Endodermal cell (in vitro differentiated cells): ENCODE measurements around the gene ROCK2. TPM values are rescaled to one million over a fixed set of nuclear protein-coding genes. Genes with fewer than 3 reads are reported as not detected.

Experiments
- DNase-seq: peaks from one replicate; pipeline ENCODE4 v3.0.0-alpha.2; 2017
- H3K27ac ChIP-seq: 2 replicates; pipeline ENCODE4 v1.5.1; 2013; ENCODE audit warnings: mild to moderate bottlenecking, low read depth, low read length, moderate library complexity
- H3K27me3 ChIP-seq: 2 replicates; pipeline ENCODE4 v1.6.1; 2013; ENCODE audit warnings: mild to moderate bottlenecking, low read length, moderate library complexity; ENCODE audit not compliant: insufficient read depth, control insufficient read depth, poor library complexity, severe bottlenecking
- H3K36me3 ChIP-seq: 2 replicates; pipeline ENCODE4 v1.7.0; 2013; ENCODE audit warnings: mild to moderate bottlenecking, low read length, moderate library complexity; ENCODE audit not compliant: control insufficient read depth, insufficient read depth
- H3K4me1 ChIP-seq: one replicate; pipeline ENCODE4 v1.7.0; 2013; ENCODE audit warnings: low read length; ENCODE audit not compliant: control insufficient read depth, insufficient read depth
- H3K4me3 ChIP-seq: 2 replicates; pipeline ENCODE4 v1.5.1; 2013; ENCODE audit warnings: mild to moderate bottlenecking, low read length, moderate library complexity
- H3K9ac ChIP-seq: 2 replicates; pipeline ENCODE4 v1.6.1; 2013; ENCODE audit warnings: mild to moderate bottlenecking, low read length, moderate library complexity; ENCODE audit not compliant: poor library complexity, severe bottlenecking; ENCODE audit errors: extremely low read depth
- H3K9me3 ChIP-seq: 2 replicates; pipeline ENCODE4 v1.6.1; 2013; ENCODE audit warnings: mild to moderate bottlenecking, low read length, moderate library complexity; ENCODE audit not compliant: control insufficient read depth
- H3K27ac Mint-ChIP-seq: 2 replicates; pipeline ENCODE4 v1.8.0; 2020; ENCODE audit warnings: mixed read lengths
- H3K27me3 Mint-ChIP-seq: 2 replicates; pipeline ENCODE4 v1.8.0; 2021; ENCODE audit warnings: mild to moderate bottlenecking, mixed read lengths; ENCODE audit not compliant: insufficient read depth
- H3K36me3 Mint-ChIP-seq: 2 replicates; pipeline ENCODE4 v1.8.0; 2020; ENCODE audit warnings: low read depth, mixed read lengths
- H3K4me1 Mint-ChIP-seq: 2 replicates; pipeline ENCODE4 v1.8.0; 2020; ENCODE audit warnings: mixed read lengths
- H3K4me3 Mint-ChIP-seq: 2 replicates; pipeline ENCODE4 v1.8.0; 2020; ENCODE audit warnings: mild to moderate bottlenecking, moderate library complexity, mixed read lengths
- H3K9me3 Mint-ChIP-seq: 2 replicates; pipeline ENCODE4 v1.8.0; 2020; ENCODE audit warnings: mild to moderate bottlenecking, mixed read lengths
- CTCF ChIP-seq: fragments of 200-600 bp; sonication (generic); conservative IDR thresholded peaks from 2 replicates; pipeline ENCODE4 v1.5.0; 2021; ENCODE audit warnings: antibody characterized with exemption, mild to moderate bottlenecking
- WGBS, 2 experiments: methylation state at CpG; one replicate each; pipeline versions ENCODE4 v1.1.5 to v1.1.7; 2013; ENCODE audit warnings: missing lambda C conversion rate in 2 of 2, mixed read lengths in 1 of 2; ENCODE audit not compliant: insufficient coverage in 1 of 2, insufficient read length in 1 of 2; 5-methylcytosine and 5-hydroxymethylcytosine counted together
- total RNA-seq, 2 donors: library from RNA; stranded (reverse); fragmentation: NEBNext Ultra II Directional in 1 of 2; extraction: Animal tissue kit (Norgen Biotek cat#: 25700) in 1 of 2; gene quantifications; 2 replicates in 1 of 2; 3 replicates in 1 of 2; pipeline ENCODE4 v1.2.1, GENCODE V29; 2021

ROCK2 gene
- total RNA-seq, 2 donors from 2014 or later: 27.2 to 32.6 TPM

DNA sequence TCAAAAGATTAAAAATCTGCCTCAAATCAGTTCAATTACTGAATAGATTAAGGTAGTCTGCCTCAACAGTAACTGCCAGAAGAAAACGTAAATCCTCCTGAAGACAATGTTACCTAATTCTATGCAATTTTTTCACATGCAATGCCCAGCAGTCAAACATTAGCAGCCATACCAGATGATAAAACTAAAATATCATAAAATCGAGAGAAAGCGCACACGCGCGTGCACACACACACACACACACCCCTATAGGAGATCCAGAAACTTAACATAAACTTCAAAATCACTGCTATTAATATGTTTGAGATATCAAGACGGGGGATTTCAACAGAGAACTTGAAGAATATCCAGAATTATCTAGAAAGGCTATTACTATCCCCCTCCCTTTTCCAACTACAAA, 32.9 kb downstream of the ROCK2 start:
- Histone ChIP-seq H3K27ac (no peak overlapping the region), H3K36me3 (no peaks in the 10 kb centered on the region), H3K27me3 (no peaks in the 10 kb centered on the region), H3K4me1 (no peaks in the 10 kb centered on the region), H3K4me3 (no peak overlapping the region), H3K9me3 (no peaks in the 10 kb centered on the region), H3K9ac (no peak overlapping the region)
- no peak overlapping the region for H3K4me3 Mint-ChIP-seq
- no peaks in the 10 kb centered on the region for H3K9me3 Mint-ChIP-seq
- H3K4me1 Mint-ChIP-seq: peaks cover 18% of the 10 kb centered on the region
- no peaks in the 10 kb centered on the region for H3K36me3 Mint-ChIP-seq
- H3K27me3 Mint-ChIP-seq: no peaks in the 10 kb centered on the region
- WGBS, 2 experiments: 82 to 100% methylated on average over 1 to 7 of the region's 7 CpGs
- DNase-seq: no peak
- no peak for TF ChIP-seq CTCF
- H3K27ac Mint-ChIP-seq: no peak overlapping the region

GRCh38 chr2:11310212-11310611, 34.2 kb downstream of the ROCK2 start:
- Histone ChIP-seq H3K27me3 (no peaks in the 10 kb centered on the region), H3K36me3 (no peaks in the 10 kb centered on the region), H3K27ac (no peak overlapping the region), H3K4me3 (no peak overlapping the region), H3K9ac (no peak overlapping the region), H3K4me1 (no peaks in the 10 kb centered on the region), H3K9me3 (no peaks in the 10 kb centered on the region)
- 58 to 100% methylated on average over 1 to 5 of the region's 5 CpGs for WGBS, 2 experiments
- H3K4me3 Mint-ChIP-seq: no peak overlapping the region
- no peak overlapping the region for H3K27ac Mint-ChIP-seq
- no peaks in the 10 kb centered on the region for H3K36me3 Mint-ChIP-seq
- peaks cover 18% of the 10 kb centered on the region for H3K4me1 Mint-ChIP-seq
- no peak for TF ChIP-seq CTCF
- DNase-seq: no peak
- H3K27me3 Mint-ChIP-seq: no peaks in the 10 kb centered on the region
- no peaks in the 10 kb centered on the region for H3K9me3 Mint-ChIP-seq

DNA sequence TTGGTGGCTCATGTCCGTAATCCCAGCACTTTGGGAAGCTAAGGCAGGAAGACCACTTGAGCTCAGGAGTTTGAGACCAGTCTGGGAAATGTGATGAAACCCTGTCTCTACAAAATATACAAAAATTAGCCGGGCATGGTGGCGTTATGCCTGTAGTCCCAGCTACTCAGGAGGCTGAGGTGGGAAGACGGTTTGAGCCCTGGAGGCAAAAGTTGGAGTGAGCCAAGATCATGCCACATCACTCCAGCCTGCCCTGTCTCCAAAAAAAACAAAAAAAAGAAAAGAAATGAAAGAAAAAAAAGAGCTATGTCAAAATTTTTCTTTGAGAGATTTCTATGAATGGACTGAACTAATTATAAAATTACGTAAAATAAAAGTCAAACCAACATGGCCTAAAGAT, 34.7 kb downstream of the ROCK2 start:
- H3K9me3 Mint-ChIP-seq: no peaks in the 10 kb centered on the region
- no peak overlapping the region for H3K27ac ChIP-seq
- H3K4me3 Mint-ChIP-seq: no peak overlapping the region
- no peak overlapping the region for H3K4me3 ChIP-seq
- no peaks in the 10 kb centered on the region for H3K9me3 ChIP-seq
- H3K27ac Mint-ChIP-seq: no peak overlapping the region
- H3K27me3 ChIP-seq: no peaks in the 10 kb centered on the region
- H3K36me3 Mint-ChIP-seq: no peaks in the 10 kb centered on the region
- TF ChIP-seq CTCF: no peak
- no peak overlapping the region for H3K9ac ChIP-seq
- no peaks in the 10 kb centered on the region for H3K4me1 ChIP-seq
- H3K36me3 ChIP-seq: no peaks in the 10 kb centered on the region
- H3K27me3 Mint-ChIP-seq: no peaks in the 10 kb centered on the region
- DNase-seq: no peak
- WGBS, 2 experiments: 77% methylated on average over 5 of the region's 5 CpGs
- peaks cover 18% of the 10 kb centered on the region for H3K4me1 Mint-ChIP-seq
